HG02981 (cell line): Measurements from ENCODE around the gene TTC27.

Experiments
- ATAC-seq: cut with Tn5 transposase; IDR thresholded peaks from one replicate; pipeline ENCODE4 v1.9.1; 2021; ENCODE audit warnings: mild to moderate bottlenecking, moderate library complexity; ENCODE audit not compliant: unreplicated experiment

Gene TTC27

GRCh38 chr2:32804205-32804604 is 176.4 kb downstream of the TTC27 start:
- ATAC-seq, result no peak

GRCh38 chr2:32805104-32806095 is 177.6 kb downstream of the TTC27 start:
- no peak for ATAC-seq

- no peak for ATAC-seq
These were observed 179.0 kb downstream of the TTC27 start for GRCh38 chr2:32806857-32807256.

- ATAC-seq, result no peak
These were observed 179.8 kb downstream of the TTC27 start for GRCh38 chr2:32807662-32808061.

- no peak for ATAC-seq
These were observed 183.2 kb downstream of the TTC27 start for GRCh38 chr2:32810909-32811495.

GRCh38 chr2:32811696-32812095 is 183.8 kb downstream of the TTC27 start:
- no peak for ATAC-seq

- ATAC-seq, result no peak
These were observed 184.5 kb downstream of the TTC27 start for GRCh38 chr2:32812316-32812715.

- no peak for ATAC-seq
These were observed 192.2 kb downstream of the TTC27 start for GRCh38 chr2:32820088-32820487.

GRCh38 chr2:32820701-32821100 is 192.9 kb downstream of the TTC27 start:
- ATAC-seq, result no peak

GRCh38 chr2:32824070-32824809 is 196.4 kb downstream of the TTC27 start:
- ATAC-seq, result no peak

GRCh38 chr2:32825291-32825712 is 197.5 kb downstream of the TTC27 start:
- ATAC-seq, result no peak

- ATAC-seq, result no peak
These were observed 202.3 kb downstream of the TTC27 start for GRCh38 chr2:32830196-32830595.

- ATAC-seq, result no peak
These were observed 205.0 kb downstream of the TTC27 start for GRCh38 chr2:32832821-32833220.

GRCh38 chr2:32833709-32834108 is 205.9 kb downstream of the TTC27 start:
- ATAC-seq, result no peak

GRCh38 chr2:32835148-32835547 is 207.3 kb downstream of the TTC27 start:
- no peak for ATAC-seq

GRCh38 chr2:32836933-32837332 is 209.1 kb downstream of the TTC27 start:
- no peak for ATAC-seq

- ATAC-seq, result peak; percentile 77
These were observed 210.6 kb downstream of the TTC27 start for GRCh38 chr2:32838418-32838817.

GRCh38 chr2:32838949-32839348 is 211.1 kb downstream of the TTC27 start:
- no peak for ATAC-seq

- ATAC-seq, result no peak
These were observed 214.4 kb downstream of the TTC27 start for GRCh38 chr2:32841931-32842898.

GRCh38 chr2:32843699-32844098 is 215.8 kb downstream of the TTC27 start:
- ATAC-seq, result no peak
